Measurements from ENCODE around the gene OR10G4.
"Not testable (repeated sequence)": the region's sequence is repeated elsewhere in the genome, so short reads cannot be mapped to it uniquely, and the experiment has no call there.

OR10G4 gene

GRCh38 chr11:124012697-124013096, at the start of gene OR10G4:
Gene OR10G4 (plus strand): TSS chr11:124012997. CDS start chr11:124015575, 2,578 bp downstream.
- DNase-seq (ENCODE audit: low spot score) (no peak), FAIRE-seq (no peak)

- DNase-seq (ENCODE audit: low spot score) (peak; percentile 13), FAIRE-seq (no peak)
These were observed 39.0 kb upstream of the OR10G4 start for GRCh38 chr11:123973816-123974215.

GRCh38 chr11:123976770-123977560, 35.8 kb upstream of the OR10G4 start:
- DNase-seq (ENCODE audit: low spot score), result no peak

GRCh38 chr11:123977731-123978347, 35.0 kb upstream of the OR10G4 start, which contains the start of gene OR10S1:
Gene OR10S1 (minus strand): TSS chr11:123977781. CDS start chr11:123977664, 117 bp downstream.
- FAIRE-seq, result no peak
- DNase-seq (ENCODE audit: low spot score), result peak; percentile 5

More at GRCh38 chr11:123976770-123977560, 35.8 kb upstream of the OR10G4 start:
- FAIRE-seq, result no peak

- no peak for FAIRE-seq
These were observed 33.5 kb upstream of the OR10G4 start for GRCh38 chr11:123979311-123979710.

GRCh38 chr11:123995119-123995518, 17.7 kb upstream of the OR10G4 start, which contains the start of gene OR10G6:
Gene OR10G6 (minus strand): TSS chr11:123995161. CDS start chr11:123995161, 0 bp downstream.
- DNase-seq (ENCODE audit: low spot score) (no peak), FAIRE-seq (no peak)

More at GRCh38 chr11:123979311-123979710, 33.5 kb upstream of the OR10G4 start:
- DNase-seq (ENCODE audit: low spot score), result no peak

- FAIRE-seq; DNase-seq (ENCODE audit: low spot score): not testable (repeated sequence)
These were observed 3.0 kb downstream of the OR10G4 start for GRCh38 chr11:124015837-124016236.

GRCh38 chr11:124026498-124026897, 13.7 kb downstream of the OR10G4 start, which contains the start of gene OR10G8:
Gene OR10G8 (plus strand): TSS chr11:124026798. CDS start chr11:124029623, 2,825 bp downstream.
- no peak for FAIRE-seq

GRCh38 chr11:124036666-124037065, 23.9 kb downstream of the OR10G4 start:
- FAIRE-seq, result no peak
- DNase-seq (ENCODE audit: low spot score), result no peak

More at GRCh38 chr11:124026498-124026897, 13.7 kb downstream of the OR10G4 start, which contains the start of gene OR10G8:
- no peak for DNase-seq (ENCODE audit: low spot score)

GRCh38 chr11:124039557-124039956, 26.8 kb downstream of the OR10G4 start:
- FAIRE-seq (no peak), DNase-seq (ENCODE audit: low spot score) (no peak)

GRCh38 chr11:124041254-124041653, 28.5 kb downstream of the OR10G4 start, which contains the start of gene OR10G7:
Gene OR10G7 (minus strand): TSS chr11:124041325. CDS start chr11:124039001, 2,324 bp downstream.
- DNase-seq (ENCODE audit: low spot score) (peak; percentile 2), FAIRE-seq (no peak)

- FAIRE-seq (no peak), DNase-seq (ENCODE audit: low spot score) (no peak)
These were observed 30.6 kb downstream of the OR10G4 start for GRCh38 chr11:124043420-124043819.

- no peak for DNase-seq (ENCODE audit: low spot score)
These were observed 38.0 kb downstream of the OR10G4 start for GRCh38 chr11:124050748-124051147.

GRCh38 chr11:124052966-124053365, 40.2 kb downstream of the OR10G4 start:
- DNase-seq (ENCODE audit: low spot score) (no peak), FAIRE-seq (no peak)

More at GRCh38 chr11:124050748-124051147, 38.0 kb downstream of the OR10G4 start:
- FAIRE-seq, result no peak
